Stimulated activated CD4-positive, alpha-beta T cell treated with anti-CD3 and anti-CD28 coated beads, Interleukin-12 subunit alpha, Interleukin-12 subunit beta, amount 100 ng/mL, for 4 hours (primary cell): ENCODE measurements around the gene MGAT5.

Source experiments
- DNase-seq: peaks from one replicate; pipeline ENCODE4 v3.0.0-alpha.2; 2020

Gene MGAT5

DNA sequence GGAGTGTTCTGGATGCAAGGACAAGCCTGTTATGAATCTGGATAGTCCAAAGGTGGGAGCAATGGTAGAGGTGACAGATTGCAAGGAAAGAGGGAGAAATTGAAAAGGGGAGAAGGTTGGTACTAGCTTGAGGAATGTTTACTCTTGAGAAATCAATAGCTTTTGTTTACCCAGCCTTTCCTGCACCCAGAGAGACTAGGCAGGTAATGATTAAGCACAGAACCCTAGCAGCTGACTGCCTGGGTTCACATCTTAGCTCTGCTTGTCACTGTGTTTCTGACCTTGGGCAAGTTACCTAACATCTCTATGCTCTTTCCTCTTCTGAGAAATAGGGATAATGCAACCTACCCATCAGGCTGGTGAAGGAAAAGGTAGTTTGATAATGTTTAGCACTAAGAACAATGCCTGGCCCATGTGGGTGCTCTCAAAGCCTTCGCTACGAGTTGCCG lies 178.6 kb downstream of the MGAT5 start:
- no peak for DNase-seq

DNA sequence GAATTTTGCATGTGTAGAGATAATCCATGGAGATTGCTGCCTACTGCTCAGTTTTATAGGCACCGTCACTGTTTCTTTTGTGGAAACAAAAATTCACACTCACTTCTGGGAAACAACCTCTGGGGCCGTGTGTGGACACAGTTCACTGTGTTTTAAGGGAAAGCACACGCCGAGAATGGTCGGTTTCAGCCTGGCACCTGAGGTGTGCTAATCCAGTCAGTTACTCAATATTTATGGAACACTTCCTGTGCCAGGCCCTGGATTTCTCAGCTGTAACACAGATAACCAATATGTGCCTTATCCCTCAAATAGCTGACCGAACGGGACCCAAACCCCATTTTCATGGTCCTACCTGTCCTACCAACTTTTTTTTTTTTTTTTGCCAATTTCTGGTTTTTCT lies 179.6 kb downstream of the MGAT5 start:
- no peak for DNase-seq

DNA sequence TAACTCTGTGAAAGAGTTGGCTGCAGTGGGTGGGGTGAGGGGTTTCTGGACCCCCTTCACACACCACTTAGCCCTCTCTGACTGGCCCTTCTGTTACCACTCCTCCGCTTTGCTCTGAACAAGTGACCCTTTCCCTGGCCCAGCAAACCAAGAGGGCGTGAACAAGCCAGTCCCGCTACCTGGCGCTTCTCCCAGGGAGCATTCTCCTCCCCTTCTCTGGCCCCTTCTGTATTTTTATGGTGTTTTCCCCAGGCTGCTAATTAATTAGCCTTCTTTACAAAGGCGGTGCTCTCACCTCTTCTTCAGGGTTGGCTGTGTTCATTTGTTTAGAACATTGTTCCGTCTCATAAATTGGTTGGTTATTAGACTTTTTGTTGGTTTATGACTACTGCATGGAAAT lies 180.1 kb downstream of the MGAT5 start:
- no peak for DNase-seq

DNA sequence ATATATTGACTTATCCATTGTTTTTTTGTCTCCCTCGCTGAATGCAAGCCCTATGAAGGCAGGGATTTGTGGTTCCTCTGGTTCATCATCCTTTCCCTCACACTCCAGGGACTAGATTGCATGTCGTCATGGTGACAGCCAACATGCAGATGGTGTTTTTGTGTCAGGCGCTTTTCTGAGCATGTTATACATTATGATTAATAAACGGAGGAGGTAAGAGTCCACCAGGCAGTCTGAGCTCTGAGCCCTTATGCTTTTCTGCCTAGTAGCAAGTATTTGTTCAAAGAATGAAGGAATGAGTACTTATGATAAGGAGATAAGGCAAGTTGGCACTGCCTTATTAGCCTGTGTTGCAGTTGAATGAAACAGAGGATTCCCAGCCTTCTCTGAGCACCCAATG lies 181.6 kb downstream of the MGAT5 start:
- no peak for DNase-seq

DNA sequence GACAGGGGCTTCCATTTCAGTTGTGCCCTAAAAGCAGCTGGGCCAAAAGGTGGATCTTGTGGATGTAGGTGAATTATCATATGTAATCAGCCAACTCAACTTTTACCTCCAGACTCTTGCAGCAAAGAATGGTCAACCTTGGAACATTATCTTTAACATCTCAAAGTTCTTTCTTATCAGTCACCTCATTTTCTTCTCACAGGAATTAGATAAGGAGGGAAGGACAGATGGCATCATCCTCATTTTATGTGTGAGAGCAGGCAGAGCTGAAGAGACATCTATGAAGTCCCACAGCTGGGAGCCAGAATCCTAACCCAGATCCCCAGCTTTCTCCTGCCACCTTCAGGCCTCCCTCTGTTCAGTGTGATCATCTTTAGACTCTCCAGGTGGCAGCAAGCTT lies 182.1 kb downstream of the MGAT5 start:
- DNase-seq = no peak

DNA sequence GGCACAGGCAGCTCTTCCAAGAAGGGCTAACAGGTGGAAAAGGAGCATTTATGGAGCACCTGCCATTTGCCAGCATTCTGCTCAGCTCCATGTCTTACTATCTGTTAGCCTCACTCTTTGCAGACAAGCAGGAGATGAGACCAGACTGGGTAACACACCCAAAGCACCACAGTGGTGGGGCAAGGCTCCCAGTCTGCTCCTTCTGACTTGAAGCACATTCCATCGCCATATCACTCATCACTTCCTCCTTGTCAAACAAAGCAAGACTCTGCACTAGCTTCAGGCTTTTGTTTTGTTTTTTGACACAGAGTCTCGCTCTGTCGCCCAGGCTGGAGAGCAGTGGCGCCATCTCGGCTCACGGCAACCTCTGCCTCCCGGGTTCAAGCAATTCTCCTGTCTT lies 182.8 kb downstream of the MGAT5 start:
- no peak for DNase-seq

DNA sequence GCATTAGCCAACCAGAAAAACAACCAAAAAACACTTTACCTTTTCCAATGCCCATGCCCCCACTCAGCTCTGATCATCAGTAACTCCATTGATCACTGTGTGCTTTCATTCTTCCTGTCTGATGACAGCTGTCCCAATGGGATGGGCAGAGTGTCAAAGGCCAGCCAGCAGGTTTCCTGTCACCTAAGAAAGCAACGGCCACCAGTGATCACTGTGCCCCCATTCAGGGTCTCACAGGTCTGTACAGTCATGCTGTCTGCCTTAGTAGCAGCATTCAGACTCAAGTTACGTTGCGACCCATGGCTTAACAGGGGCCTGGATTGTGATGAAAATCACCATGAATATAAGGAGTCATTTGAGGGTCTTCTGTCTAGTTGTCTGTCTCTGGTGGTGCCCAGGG lies 184.5 kb downstream of the MGAT5 start:
- no peak for DNase-seq

DNA sequence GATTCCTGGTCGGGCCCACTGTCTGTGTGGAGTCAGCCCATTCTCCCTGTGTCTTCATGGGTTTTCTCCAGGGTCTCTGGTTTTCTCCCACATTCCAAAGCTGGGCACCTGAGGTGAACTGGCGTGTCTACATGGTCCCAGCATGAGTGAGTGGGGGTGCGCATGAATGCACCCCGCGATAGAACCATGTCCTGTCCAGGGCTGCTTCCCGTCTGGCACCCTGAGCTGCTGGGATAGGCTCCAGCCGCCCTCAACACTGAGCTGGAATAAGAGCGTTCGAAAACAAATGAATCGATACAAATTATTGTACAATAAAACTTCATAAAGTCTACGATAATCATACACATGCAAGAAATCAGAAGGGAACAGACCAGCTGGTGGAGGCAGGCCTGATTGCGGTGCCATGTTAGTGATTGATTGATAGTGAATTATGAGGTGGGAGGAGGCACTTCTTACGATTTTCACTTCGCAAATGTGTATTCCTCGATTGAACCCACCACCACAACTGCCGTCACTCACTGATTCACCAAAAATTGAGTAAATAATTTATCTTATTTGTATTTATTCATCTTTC lies 186.6 kb downstream of the MGAT5 start:
- DNase-seq = no peak

DNA sequence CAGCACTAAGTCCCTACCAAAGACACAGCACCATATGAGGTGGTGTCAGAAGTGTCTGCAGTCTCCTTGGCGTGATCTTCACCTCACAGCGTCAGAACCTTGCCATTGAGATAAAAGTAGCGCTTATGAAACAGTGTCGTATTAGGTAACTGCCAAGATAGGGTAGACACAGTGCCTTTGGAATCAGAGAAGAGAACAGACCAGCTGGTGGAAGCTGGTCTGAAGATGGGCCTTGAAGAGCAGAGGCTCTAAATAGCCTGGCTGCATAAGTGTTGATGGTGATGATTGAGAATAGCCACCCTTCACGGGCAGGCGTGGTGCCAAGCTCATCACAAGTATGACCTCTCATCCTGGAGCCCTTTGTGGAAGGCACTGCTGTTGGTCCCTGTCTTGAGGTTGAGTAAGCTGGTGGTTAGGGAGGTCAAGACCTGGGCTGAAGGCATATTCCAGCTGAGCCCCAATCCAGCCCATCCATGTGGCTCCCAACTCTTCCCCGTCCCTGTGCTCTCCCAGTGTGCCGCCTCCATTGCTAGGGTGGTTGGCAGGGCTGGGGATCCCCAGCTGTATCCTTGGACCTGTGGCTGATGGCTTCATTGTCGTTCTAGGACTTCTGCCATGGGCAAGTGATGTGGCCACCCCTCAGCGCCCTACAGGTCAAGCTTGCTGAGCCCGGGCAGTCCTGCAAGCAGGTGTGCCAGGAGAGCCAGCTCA lies 187.4 kb downstream of the MGAT5 start:
- DNase-seq = no peak

DNA sequence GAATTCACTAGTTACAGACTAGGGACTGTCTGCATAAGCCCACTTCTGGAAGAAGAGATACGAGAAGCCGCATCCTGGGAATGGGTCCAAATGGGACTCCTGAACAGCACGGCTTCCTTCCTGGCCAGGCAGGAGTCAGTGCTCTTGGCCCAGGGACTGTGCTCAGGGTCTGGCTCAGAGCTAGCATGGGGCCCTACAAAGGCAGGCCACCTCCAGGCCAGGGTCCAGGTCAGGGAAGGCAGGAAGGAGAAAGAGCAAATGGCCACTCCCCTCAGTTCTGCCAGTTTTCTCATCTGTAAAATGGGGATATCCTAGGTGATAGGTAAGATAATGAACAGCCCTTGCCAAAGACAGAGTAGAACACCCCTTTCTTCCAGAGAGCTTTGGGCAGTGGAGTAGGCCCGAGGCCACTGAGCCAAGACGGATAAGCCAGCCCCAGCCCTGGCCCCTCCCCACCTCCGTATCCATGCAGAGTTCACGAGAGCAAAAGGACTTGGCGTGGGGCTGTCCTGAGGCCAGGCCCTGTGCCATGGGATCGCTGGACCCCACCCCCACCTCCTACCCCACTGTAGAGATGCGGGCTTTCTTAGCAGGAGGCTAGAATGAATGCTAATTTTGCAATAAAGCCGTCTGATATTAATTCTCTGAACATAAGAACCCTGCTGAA lies 190.1 kb downstream of the MGAT5 start:
- no peak for DNase-seq

DNA sequence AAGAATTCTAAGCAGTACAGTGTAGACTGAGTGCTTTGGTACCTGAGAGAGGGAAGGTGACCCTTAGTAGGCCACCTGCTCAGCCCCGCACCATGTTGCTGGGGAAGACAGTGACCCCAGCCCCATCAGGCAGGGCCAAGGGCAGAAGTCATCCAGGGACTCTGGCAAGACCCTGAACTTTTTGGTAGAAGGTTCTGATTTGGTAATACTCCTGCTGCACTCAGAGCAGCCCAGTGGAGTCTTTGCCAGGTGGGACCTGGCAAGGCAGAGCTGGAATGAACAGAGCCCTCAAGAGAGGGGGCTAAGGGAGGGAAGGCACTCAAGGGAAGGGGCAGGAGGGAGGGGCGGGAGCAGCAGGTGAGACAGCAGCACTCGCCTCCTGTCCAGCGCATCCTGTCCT lies 191.2 kb downstream of the MGAT5 start:
- DNase-seq = no peak

DNA sequence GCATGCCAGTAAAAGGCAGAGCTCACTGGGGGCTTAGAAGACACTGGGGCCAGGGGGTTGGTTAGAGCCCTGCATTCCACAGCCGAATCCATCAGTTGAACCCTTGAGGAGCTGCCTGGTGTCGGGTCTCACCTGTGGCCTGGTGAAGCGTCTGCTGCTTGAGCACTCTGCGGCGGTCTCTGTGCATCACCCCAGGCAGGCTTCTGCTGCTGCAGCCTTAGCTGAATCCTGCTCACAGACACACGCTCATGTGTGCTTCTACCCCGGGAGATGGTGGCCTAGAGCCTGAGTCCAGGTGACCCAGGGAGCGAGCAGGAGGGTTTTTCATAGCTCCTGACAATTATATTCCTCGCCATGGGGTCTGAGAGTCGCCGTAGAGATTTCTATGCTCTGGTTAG lies 192.1 kb downstream of the MGAT5 start:
- DNase-seq = no peak

DNA sequence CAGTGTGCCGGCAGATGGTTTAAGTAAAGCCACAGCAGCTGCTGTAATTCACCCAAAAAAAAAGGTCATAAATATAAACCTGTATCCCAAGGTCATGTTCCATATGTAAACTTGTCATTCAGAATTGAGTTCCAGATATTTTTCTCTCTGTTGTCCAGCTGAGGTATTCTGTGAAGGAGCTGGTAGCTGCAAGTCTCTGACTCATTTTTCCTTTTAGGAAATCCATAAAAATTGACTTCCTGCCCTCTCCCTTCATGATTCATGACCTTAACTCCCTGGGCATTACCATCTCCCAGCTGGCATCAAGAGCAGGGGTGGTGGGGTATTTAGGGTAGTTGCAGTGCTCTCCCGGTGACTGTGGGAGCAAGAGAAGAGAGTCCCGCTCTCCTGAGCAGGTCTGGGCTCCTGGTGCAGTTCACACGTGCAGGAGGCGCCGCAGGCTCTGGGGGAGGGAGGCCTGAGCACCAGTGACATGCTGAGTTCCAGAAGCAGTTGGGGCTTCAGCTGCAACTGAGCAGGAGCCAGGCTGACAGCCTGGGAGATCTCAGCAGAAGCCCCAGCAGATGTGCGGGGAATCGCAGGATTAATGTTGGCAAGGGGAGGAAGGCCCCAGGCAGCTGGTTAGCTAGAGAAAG lies 192.6 kb downstream of the MGAT5 start:
- DNase-seq = no peak

DNA sequence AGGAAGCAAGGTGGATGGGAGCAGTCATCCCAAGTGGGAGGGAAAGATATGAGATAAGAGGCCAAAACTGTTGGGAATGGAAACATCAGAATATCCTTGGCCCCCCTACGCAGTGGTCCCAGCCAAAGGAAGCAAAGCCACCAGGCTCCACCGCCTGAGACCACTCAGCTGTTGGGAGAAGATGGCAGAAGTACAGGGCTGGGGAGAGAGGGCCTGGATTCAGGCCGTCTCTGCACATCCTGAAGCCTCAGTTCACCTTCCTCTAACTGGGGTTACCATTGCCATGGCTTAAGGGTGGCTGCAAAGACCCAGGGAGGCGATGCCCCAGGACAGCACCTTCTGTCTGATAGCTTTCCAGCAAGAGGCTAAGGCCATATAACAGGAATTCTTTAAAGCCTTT lies 193.8 kb downstream of the MGAT5 start:
- DNase-seq = no peak

DNA sequence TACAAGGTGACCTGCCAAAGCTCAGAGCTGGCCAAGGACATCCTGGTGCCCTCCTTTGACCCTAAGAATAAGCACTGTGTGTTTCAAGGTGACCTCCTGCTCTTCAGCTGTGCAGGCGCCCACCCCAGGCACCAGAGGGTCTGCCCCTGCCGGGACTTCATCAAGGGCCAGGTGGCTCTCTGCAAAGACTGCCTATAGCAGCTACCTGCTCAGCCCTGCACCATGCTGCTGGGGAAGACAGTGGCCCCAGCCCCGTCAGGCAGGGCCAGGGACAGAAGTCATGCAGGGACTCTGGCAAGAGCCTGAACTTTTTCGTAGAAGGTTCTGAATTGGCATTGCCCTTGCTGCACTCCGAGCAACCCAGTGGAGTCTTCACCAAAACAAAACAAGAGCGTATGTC lies 194.8 kb downstream of the MGAT5 start:
- no peak for DNase-seq

DNA sequence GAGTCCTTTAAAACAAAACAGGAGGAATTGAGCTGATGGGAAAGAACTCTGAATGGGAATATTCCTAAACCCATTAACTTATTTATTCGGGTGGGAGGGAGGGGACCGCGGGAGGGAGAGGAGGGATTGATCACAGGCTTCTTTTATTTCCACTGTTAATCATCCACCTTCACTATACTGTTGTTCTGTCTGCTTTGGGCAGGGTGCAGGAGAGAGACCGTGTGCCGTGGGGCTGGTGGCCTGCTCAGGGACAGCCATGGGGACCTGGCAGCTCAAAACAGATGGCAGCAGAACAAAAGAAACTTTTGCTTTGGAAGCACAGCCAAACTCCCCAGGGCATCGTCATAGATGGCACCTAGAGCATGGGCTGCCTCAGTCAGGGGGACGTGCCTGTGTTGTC lies 195.3 kb downstream of the MGAT5 start:
- no peak for DNase-seq

DNA sequence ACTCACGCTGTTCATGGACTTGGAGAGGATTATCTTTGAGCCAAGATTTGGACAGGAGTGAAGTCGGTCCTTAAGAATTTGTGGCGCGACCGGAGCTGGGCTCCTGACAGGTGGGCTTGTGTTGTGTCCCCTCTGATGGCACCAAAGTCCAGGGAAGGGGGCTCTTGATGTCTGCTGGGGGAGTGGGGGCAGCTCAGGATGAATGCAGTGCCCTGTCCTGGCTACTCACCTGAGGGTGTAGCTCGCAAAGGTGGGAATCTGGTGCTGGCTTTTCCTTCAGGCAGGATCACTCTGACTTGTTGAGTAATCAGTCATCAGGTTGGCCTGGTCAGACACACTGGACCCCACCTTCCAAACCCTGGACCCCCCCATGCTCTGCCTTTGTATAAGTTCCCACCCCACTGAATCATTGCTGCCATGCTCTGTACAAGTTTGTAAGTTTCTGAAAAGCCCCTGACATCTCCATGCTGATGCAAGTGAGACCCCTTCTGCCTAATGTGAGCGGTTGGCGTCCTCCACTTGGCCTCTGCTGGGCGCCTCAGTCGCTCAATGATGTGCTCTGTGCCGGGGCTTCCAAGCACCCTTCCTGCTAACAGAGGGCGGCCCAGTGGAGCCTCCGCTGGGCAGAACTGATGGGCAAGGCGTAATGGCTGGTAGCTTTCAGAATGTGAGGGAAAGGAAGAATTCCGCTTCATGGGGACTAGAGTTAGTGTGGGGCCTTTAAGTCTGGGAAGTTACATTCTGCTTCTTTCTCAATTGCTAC lies 196.1 kb downstream of the MGAT5 start:
- DNase-seq = no peak

DNA sequence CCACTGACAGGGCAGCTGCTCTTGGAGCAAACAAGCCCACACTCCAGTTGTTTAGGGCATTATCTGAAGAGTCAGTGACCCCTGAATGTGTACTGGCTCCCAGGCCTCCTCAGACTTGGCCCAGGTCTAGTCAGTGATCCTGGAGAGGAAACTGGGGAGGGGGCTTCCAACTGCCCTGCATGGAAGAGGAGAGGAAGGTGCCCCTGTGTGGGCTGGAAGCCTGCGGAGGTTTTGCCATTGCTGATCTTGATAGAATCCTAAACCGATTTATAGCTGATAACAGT lies 197.4 kb downstream of the MGAT5 start:
- DNase-seq = no peak

DNA sequence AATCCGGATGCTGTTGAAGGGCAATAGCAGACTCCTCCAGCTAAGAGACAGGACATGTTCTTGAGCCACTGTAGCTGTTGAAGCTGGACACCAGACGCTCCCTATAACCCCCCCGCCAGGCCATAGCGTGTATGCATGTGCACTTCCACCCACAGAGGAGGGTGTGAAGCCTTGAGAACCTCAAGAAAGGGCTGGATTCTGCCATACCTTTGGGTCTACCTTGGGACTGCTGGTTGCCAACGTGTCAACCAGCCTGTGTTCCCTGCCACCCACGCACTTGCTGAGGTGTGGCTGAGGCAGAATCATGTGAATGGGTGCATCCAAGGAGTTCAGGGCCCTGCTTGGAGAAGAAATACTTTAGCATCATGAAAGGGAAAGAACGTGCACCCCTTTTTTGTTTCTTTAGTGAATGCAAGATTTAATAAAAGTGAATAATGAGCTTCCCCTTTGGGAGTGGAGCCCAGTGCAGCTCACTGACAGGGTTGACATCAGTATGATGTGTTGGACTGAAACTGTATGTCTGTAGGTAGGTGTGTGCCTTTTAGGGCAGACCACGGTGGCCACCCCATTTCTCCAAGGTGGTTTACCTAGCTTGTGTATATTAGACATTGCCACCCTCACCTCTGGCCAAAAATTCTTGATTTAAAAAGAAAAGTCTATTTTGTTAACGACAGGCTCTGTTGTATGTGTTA lies 198.3 kb downstream of the MGAT5 start:
- no peak for DNase-seq

DNA sequence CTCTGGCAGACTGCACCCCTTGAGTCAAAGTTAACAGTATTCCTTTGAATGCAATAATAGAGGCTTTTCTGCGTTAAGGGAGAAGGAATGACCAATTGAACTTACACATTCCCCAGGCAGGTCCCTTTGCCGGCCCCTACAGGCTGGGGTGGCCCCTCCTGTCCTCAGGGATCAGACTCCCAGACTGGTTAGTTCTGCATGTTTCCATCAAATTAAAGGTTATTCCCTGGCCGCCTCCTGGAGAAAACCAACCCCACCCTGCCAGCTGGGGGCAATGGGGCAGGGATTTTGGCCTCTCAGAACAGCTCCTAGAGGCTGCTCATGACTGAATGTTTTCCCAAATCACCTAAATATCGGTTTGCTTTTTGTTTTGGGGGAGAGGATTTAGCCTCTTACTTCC lies 199.6 kb downstream of the MGAT5 start:
- no peak for DNase-seq

DNA sequence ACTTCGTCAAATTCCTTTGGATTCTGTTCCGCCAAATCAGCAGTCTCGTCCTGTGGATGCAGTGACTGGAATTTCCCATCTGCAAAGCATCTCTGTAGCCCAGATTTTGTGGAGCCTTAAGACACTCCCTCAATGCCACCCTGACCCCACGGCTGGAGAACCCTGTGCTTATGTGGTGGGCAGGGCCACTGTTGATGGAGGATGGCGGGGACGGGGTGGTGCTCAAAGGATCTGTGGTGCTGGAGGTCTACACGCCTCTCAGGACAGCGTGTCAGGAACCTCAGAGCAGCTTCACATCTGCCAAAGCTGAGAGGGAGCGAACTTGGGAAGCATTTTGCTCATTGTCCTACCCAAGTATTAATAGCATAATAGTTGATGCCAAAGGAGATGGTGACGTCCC lies 200.1 kb downstream of the MGAT5 start:
- DNase-seq = no peak

DNA sequence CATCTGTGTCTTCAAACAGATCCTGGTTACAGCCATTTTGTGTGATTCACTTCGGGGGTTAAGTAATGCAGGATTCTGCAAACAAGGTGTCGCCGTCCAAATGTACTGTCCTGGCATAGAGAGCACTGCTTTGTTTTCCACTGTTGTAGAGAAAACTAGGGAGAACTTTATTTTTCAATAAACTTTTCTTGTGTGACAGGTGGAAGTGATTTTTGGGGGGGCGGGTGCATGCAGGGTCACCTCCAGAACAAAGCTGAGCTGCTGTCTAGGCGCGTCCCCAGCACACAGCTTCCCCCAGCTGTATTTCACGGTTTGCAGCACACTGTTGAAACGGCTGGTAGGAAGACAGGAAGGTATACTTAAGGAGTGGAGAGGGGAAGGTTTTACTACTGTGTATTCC lies 200.6 kb downstream of the MGAT5 start:
- no peak for DNase-seq

DNA sequence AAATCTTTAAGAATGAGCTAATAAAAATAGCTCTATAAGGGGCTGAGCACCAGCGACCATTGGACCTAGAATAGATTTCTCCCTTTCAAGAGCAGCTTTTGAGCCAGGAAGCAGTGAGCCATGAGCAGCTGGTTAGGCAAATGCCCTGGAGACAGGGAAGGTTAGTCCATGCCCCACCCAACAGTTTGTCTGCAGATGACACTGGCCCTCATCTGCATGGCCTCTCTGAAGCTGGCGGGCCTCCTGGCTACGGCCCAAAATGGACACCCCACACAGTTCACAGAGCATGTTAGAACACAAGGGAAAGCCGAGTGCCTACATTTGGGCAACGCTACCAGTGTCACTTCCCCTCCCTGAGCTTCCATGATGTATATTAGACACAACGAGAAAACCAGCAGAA lies 201.1 kb downstream of the MGAT5 start:
- no peak for DNase-seq
